KMS-11 (cell line): ENCODE data around the gene MIR17HG.

ENCODE experiments used
- H2AFZ ChIP-seq: fragments of 200-600 bp; sonication (generic); 2 replicates; pipeline ENCODE4 v1.6.1; 2016; ENCODE audit warnings: antibody characterized with exemption, mixed run types, low read depth
- H3K27ac ChIP-seq: fragments of 200-600 bp; sonication (generic); 2 replicates; pipeline ENCODE4 v1.6.1; 2016; ENCODE audit warnings: mild to moderate bottlenecking, mixed run types
- H3K27me3 ChIP-seq: fragments of 200-600 bp; sonication (generic); 2 replicates; pipeline ENCODE4 v1.6.1; 2017; ENCODE audit warnings: mild to moderate bottlenecking, low read depth, mixed run types, moderate library complexity; ENCODE audit not compliant: insufficient read depth
- H3K36me3 ChIP-seq: fragments of 200-600 bp; sonication (generic); 2 replicates; pipeline ENCODE4 v1.6.1; 2017; ENCODE audit warnings: mild to moderate bottlenecking, mixed run types; ENCODE audit not compliant: insufficient read depth
- H3K4me1 ChIP-seq: fragments of 200-600 bp; sonication (generic); 2 replicates; pipeline ENCODE4 v1.6.1; 2016; ENCODE audit warnings: mild to moderate bottlenecking, low read depth, mixed run types; ENCODE audit not compliant: poor library complexity, severe bottlenecking
- H3K4me2 ChIP-seq: fragments of 200-600 bp; sonication (generic); 2 replicates; pipeline ENCODE4 v1.7.0; 2016; ENCODE audit warnings: mild to moderate bottlenecking, mixed run types
- H3K4me3 ChIP-seq: fragments of 200-600 bp; sonication (generic); IDR thresholded peaks from 2 replicates; pipeline ENCODE4 v1.6.1; 2017; ENCODE audit warnings: low read depth, low read length, mixed read lengths; ENCODE audit not compliant: insufficient read depth
- H3K79me2 ChIP-seq: fragments of 200-600 bp; sonication (generic); 2 replicates; pipeline ENCODE4 v1.6.1; 2016; ENCODE audit warnings: low read depth, mixed run types; ENCODE audit not compliant: insufficient read depth
- H3K9ac ChIP-seq: fragments of 200-600 bp; sonication (generic); 2 replicates; pipeline ENCODE4 v1.6.1; 2016; ENCODE audit warnings: mild to moderate bottlenecking, mixed run types
- H4K20me1 ChIP-seq: fragments of 200-600 bp; sonication (generic); 2 replicates; pipeline ENCODE4 v1.6.1; 2016; ENCODE audit warnings: mild to moderate bottlenecking, mixed run types; ENCODE audit not compliant: insufficient read depth
- CTCF ChIP-seq: fragments of 200-600 bp; sonication (generic); conservative IDR thresholded peaks from 2 replicates; pipeline ENCODE4 v1.6.1; 2017; ENCODE audit warnings: low read depth, mild to moderate bottlenecking, antibody characterized with exemption, low read length, moderate library complexity, mixed read lengths

MIR17HG gene

GRCh38 chr13:91370501-91370900, 23.0 kb downstream of the MIR17HG start:
- no peak for TF ChIP-seq CTCF
- Histone ChIP-seq H3K4me1 (no peaks in the 10 kb centered on the region), H3K4me2 (no peak overlapping the region), H3K36me3 (no peaks in the 10 kb centered on the region), H3K79me2 (no peaks in the 10 kb centered on the region), H3K27ac (no peak overlapping the region), H2AFZ (no peak overlapping the region), H4K20me1 (no peaks in the 10 kb centered on the region), H3K4me3 (no peak overlapping the region), H3K27me3 (no peaks in the 10 kb centered on the region), H3K9ac (no peak overlapping the region)

- Histone ChIP-seq H3K79me2 (no peaks in the 10 kb centered on the region), H3K27me3 (no peaks in the 10 kb centered on the region), H3K4me2 (no peak overlapping the region), H3K36me3 (no peaks in the 10 kb centered on the region), H4K20me1 (no peaks in the 10 kb centered on the region), H3K4me3 (no peak overlapping the region), H3K9ac (no peak overlapping the region), H2AFZ (no peak overlapping the region), H3K4me1 (no peaks in the 10 kb centered on the region), H3K27ac (no peak overlapping the region)
- no peak for TF ChIP-seq CTCF
Measured at GRCh38 chr13:91372911-91373310, 25.4 kb downstream of the MIR17HG start.

GRCh38 chr13:91375116-91375729, 27.7 kb downstream of the MIR17HG start:
- no peaks in the 10 kb centered on the region for H3K4me1 ChIP-seq
- H3K9ac ChIP-seq = no peak overlapping the region
- no peak overlapping the region for H2AFZ ChIP-seq
- no peak overlapping the region for H3K27ac ChIP-seq
- H3K4me3 ChIP-seq = no peak overlapping the region
- no peaks in the 10 kb centered on the region for H3K79me2 ChIP-seq
- no peaks in the 10 kb centered on the region for H4K20me1 ChIP-seq
- H3K27me3 ChIP-seq = no peaks in the 10 kb centered on the region
- TF ChIP-seq CTCF = peak; percentile 57
- H3K36me3 ChIP-seq = no peaks in the 10 kb centered on the region
- H3K4me2 ChIP-seq = no peak overlapping the region

GRCh38 chr13:91381371-91381770, 33.9 kb downstream of the MIR17HG start:
- H3K27ac ChIP-seq = no peak overlapping the region
- no peak overlapping the region for H3K4me2 ChIP-seq
- H3K4me3 ChIP-seq = no peak overlapping the region
- no peaks in the 10 kb centered on the region for H4K20me1 ChIP-seq
- no peaks in the 10 kb centered on the region for H3K79me2 ChIP-seq
- H2AFZ ChIP-seq = no peak overlapping the region
- H3K27me3 ChIP-seq = no peaks in the 10 kb centered on the region
- no peak overlapping the region for H3K9ac ChIP-seq
- no peaks in the 10 kb centered on the region for H3K36me3 ChIP-seq
- H3K4me1 ChIP-seq = no peaks in the 10 kb centered on the region
- 0 out of 2 replicates have a peak, but pooled peaks have one; percentile 18 for TF ChIP-seq CTCF
